GM18951 (cell line): ENCODE data around the gene CAPG.
"Not testable (repeated sequence)": the region's sequence is repeated elsewhere in the genome, so short reads cannot be mapped to it uniquely, and the experiment has no call there.

Source experiments
- POLR2A ChIP-seq: IDR thresholded peaks from 4 replicates; pipeline ENCODE4 v1.6.1; 2011; ENCODE audit warnings: mild to moderate bottlenecking; ENCODE audit not compliant: insufficient read length, insufficient read depth; ENCODE audit errors: extremely low read depth
- in situ Hi-C: fragments of 300-500 bp; cut with MboI; formaldehyde crosslinking; loops from one replicate; pipeline ENCODE4 v1.12.0; 2022; ENCODE audit warnings: low sequenced_read_pairs, mixed read lengths, inconsistent platforms; ENCODE audit not compliant: unreplicated experiment

The CAPG gene

DNA sequence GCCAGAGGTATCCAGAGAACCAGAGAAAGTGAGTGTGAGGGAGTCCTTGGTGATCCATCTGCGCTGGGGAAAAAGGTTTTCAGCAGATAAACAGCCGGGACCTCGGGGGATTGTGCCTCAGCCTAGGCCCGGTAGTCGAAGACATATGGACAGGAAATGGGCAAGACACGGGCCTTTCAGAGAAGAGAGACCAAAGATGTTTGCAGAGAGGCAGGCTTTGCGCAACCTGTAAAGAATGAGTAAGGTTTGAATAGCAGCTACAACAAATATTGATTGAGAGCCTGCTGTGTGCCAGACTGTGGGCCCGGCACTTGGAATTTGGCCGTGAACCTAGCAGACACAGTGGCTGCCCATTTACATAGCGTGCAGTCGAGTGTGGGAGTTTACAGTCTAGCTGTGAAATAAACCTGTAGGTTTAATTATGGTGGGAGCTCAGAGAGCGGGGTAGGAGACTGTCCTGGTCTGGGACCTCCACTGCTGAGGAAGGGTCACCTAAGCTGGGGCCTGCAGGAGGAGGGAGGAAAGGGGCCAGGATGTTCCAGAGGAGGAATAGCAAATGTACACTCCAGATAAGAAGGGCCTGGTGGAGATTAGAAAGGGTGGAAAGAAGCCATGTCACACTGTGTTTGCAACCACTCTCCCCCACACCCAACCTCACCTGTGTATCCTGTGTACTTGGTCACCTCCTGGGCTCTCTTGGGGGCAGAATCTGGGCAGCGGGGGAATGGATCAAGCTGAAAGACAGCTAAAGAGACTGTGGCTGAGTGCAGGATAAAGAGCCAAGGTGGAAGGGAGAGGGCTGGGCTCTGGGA is 11.3 kb upstream of the CAPG start:
- TF ChIP-seq POLR2A = no peak
- in situ Hi-C loops = loop anchor here (5.0 kb wide), 1 partner anchor 131 kb away; no protein-coding TSS in a partner anchor

DNA sequence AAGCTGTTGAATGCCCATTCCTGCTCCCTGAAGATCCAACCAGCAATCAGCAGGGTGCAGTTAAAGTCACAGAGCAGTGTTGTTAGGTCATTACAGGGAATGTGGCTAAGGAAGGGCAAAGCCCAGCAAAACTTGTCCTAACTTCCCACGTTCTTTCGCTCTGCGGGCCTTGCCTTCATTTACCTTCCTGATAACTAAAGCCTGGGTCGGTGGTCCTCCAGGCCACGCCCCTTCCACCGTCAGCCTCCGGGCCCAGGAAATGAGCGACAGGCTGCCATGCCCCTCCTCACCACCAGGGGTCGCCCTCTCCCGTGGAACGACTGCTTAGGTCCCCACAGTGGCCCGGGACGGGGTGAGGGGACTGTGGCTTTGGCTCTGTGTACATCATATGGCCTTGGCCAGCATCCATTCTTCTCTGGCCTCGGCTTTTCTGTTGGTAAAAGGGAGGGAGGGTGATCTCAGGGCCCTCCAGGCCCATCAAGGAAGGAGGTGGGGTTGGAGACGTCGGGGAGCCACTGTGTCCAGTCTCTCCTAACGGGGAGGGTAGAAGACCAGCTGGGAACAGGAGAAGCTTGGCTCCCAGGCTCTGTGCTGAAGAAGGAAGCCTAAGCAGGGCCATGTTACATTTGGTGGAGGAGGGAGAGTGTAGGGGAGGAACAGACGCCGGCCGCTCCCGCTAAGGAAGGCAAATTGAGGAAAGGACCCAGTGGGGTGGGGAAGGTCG is 10.5 kb upstream of the CAPG start:
- in situ Hi-C loops = loop anchor here (5.0 kb wide), 1 partner anchor 132 kb away; no protein-coding TSS in a partner anchor
- TF ChIP-seq POLR2A = no peak

DNA sequence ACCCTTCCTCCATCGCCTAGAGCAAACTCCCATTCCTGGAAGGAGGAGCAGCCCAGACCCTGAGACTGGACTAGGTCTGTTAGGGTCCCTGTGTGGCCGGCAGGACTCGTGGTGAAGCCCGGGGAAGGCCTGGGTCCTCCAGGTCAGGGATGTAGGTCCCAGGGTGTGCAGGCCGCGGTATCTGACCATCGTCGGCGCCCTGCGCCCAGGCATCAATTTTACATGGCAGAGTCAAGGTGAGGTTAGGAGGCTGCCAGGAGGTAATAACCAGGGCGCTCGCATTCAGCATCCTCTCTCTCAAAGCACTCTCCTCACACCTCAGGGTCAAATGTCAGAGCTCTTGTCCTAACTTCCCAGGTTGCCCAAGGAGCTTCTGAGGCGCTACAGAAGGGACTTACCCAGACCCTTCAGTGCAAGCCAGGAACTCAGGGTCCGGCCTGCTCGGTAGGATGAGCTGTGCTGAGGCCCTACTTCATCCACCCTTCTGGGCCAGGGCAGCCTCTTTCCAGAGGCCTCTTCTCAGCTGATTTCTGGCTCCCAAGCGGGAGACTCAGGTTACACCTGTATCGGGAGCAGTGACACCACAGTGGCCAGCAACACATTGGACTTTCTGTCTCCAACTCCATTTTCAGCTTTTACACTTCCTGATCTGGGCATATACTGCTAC is 9.0 kb upstream of the CAPG start:
- no peak for TF ChIP-seq POLR2A
- in situ Hi-C loops = no loop called here

DNA sequence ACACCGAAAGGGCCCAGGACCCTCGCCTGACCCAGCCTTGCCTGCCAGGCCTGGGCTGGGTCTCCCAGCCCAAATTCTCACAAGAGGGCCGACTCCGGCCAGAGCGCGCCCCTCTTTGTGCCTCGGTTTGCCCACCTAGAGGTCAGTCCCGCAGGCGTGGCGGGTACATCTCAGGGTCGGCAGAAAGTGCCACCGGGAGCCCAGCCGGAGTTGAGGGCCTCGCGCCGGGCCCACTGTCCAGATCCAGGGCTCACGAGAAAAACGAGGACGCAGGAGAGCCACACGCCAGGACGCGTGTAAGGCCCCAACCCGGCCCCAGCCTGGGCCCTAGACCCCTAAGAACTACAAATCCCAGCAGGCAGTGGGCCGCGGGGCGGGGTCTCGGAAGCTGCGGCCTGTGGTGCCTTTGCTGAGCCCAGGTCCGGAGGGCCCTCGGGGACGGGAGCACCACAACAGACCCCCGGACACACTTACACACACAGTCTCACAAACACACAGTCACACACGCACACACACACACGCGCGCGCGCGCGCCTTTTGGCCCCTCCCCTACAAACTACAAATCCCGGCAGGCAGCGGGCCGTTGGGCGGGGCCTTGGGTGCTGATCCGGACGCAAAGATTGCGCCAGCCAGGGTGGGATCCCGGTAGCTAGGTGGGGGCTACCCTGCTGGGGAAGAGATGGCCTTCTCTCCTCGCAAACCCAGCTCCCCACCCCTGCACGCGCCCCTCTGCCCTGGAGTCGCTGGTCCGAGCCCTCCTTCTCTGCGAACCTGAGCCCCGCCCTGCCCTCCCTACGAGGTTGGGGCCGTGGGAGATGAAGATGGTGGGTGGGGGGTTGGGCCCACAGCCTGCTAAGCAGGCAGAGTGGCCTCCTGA is 8.2 kb upstream of the CAPG start, which contains the start of gene SH2D6:
TSS of gene SH2D6 (plus strand) at position 583 of the 877 bp plus-strand sequence. CDS start 10,752 bp downstream, outside the sequence.
- peak; percentile 57 for TF ChIP-seq POLR2A
- in situ Hi-C loops = no loop called here

DNA sequence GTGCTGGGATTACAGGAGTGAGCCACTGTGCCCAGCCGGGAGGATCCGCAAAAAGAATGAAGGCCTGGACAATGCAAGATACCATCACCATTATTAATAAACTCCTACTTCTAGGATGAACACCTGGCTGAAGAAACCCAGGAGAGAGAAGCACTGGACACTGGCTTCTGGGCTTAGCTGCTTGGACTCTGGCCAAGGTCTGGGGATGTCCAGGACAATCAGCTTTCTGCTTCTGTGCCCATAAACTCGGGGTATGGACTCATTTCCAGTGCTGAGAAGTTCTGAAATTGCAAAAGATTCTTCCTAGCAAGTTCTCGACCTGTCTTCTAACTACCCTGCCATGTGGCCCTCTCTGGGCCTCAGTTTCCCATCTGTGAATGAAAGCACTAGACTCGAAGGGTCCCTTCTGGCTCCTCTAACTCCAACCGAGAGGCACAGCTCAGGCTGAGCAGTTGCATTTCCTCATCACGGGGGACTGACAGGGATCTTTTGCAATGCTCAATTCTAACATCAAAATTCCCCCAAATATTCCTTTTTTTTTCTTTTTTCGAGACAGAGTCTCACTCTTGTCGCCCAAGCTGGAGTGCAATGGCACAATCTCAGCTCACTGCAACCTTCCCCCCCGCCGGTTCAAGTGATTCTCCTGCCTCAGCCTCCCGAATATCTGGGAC is 5.9 kb upstream of the CAPG start:
- no peak for TF ChIP-seq POLR2A
- in situ Hi-C loops = no loop called here

DNA sequence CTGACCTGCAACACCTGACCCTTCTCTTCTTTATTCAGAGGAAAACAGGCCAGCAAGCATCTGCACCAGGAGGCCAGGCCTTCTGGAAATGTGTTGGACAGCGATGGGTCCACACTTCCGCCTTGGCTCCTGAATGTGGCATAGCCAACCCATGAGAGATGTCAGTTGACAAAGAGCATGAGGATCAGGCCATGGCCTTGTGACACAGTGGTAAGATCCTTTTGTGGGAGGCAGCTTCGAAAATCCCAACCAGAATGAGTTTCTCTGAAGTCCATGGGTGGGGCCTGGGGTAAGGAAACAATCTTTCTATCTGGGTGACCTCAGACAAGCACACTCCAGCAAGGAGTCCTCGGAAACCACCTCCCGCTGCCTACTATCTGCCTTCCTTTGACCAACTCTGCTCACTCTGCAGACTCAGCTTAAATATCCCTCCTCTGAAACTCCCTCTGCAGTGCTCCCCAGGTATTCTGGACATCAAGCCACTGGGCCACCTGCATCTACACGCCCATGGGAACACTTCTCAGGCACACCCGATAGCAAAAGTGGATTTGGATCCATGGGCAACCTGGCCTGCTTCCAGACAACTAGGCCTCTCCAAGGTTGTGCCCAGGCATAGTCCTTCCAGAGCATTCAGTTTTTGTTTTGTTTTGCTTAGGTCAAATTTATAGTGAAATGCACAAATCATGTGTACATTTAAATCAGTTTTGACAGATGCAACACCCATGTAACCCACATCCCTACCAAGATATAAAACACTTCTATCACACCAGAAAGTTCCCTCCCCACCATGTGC is 4.8 kb upstream of the CAPG start:
- in situ Hi-C loops = no loop called here
- no peak for TF ChIP-seq POLR2A

DNA sequence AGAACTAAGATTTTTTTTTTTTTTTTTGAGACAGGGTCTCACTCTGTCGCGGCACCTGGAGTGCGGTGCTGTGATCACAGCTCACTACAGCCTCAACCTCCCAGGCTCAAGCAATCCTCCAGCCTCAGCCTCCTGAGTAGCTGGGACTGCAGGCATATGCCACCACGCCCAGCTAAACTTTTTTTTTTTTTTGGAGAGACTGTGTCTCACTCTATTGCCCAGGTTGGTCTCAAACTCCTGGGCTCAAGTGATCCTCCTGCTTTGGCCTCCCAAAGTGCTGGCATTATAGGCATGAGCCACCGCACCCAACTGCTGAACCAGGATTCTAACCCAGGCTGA is 4.2 kb upstream of the CAPG start:
- in situ Hi-C loops = not testable (repeated sequence)

DNA sequence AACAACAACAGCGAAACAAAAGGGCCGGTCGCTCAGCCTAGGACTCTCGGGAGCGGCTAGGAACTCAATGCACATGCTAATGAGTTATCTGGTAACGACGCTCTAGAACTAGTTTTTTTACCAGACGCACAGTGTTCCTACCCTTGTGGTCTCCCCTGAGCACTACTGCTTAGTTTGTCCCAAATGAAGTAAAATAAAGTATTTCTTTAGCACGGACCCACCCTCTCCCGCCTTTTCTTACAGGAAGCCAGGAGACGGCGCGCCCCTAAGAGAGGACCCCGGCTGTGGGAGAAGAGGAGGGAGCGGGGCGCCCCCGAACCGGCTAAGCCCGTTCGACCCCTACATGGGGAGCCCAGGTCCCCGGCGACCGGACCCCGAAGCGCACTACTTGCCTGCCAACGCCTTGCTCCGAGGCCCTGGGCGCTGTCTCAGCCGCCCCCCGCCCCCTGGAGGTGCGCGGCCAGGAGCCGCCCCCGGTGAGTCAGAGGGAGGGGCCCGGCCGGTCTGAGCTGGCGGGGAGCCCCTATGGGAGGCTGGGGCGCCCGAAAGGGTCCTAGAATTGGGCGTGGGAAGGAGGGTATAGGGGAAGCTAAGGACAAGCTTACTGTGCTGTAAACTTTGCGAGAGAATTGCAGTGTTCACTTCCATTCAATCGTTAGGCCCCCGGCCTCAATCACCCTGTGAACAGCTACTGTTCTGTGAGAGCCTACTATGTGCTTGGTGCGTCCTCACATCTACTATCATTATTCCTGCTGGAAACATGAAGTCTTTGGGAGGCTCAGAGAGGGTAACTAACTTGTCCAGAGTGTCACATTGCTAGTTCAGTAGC is 3.6 kb upstream of the CAPG start:
- TF ChIP-seq POLR2A = no peak
- in situ Hi-C loops = no loop called here

DNA sequence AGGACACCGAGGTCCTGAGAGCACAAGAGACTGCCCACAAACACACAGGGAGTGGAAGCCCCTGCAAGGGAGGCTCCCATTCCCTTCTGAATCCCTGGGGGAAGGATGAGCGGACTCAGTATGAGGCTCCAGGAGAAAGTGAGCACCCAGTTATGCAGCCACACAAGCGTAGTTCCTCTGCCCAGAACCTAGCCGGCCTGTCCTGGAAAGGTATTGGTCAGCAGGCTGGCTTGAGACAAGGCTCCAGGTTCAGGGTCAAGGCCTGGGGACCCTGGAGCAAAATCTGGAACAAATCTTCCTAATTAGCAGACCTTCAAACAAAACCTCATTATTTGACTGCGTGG is 1.2 kb upstream of the CAPG start:
- in situ Hi-C loops = no loop called here
- TF ChIP-seq POLR2A = no peak

DNA sequence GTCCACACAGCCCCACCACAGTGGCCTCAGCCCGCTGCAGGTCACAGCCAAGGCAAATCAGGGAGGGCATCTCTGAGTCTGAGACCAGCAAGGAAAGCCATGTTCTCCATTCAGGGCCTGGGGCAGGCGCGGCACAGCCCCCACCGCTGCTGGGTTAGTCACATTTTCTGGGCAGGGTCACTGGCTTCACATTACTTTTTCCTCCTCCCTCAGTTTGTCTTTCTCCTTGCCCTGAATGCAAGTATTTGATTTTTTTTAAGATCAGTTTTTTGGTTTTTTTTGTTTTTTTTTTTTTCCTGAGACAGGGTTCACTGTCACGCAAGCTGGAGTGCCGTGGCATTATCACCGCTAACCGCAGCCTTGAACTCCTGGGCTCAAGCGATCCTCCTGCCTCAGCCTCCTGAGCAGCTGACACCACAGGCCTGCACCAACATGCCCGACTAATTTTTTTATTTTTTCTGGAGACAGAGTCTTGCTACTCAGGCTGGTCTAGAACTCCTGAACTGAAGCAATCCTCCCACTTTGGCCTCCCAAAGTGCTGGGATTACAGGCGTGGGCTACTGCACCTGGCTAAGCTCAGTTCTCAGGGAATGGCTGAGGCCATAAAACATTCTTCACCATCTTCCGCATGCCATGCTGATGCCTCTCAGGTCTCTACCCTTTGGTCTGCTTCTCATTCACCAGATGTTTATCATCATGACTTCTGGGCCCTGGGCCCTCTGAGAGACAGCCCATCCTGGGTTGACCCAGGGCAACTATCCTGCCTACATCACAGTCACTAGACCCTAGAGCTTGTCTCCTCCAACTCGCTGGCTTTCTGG is 628 bp upstream of the CAPG start:
- in situ Hi-C loops = no loop called here
- TF ChIP-seq POLR2A = no peak
